ENCODE results near the gene STRA8.

The STRA8 gene

DNA sequence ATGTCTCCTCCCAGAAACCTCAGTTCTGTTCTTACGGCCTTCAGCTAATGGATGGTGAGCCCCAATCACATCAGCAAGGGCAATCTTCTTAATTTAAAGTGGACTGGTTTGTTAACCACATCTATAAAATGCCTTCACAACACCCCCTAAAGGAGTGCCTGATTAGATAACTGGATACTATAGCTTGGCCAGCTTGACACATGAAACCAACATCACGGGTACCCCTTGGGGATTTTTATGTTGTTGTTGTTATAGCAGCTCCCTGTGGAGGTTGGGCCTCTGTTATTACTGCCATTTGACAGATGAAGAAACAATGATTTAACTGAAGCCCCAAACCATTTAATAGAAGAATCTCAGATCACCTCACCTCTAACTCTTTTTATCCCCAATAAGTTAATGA, 26.8 kb downstream of the STRA8 start:
- Histone ChIP-seq H3K4me1 (ENCODE audit: low read depth, poor library complexity, severe bottlenecking) (no peaks in the 10 kb centered on the region), H3K27ac (no peak overlapping the region), H2AFZ (ENCODE audit: low read depth) (no peak overlapping the region), H3K79me2 (ENCODE audit: insufficient read depth, low read depth) (no peaks in the 10 kb centered on the region), H3K9ac (no peak overlapping the region), H3K4me3 (IDR thresholded peaks at IDR 0.05; ENCODE audit: insufficient read depth, low read depth, low read length) (no peak overlapping the region), H3K27me3 (ENCODE audit: insufficient read depth, low read depth) (no peaks in the 10 kb centered on the region), H3K36me3 (ENCODE audit: insufficient read depth) (no peaks in the 10 kb centered on the region), H3K4me2 (no peak overlapping the region), H4K20me1 (ENCODE audit: insufficient read depth) (no peaks in the 10 kb centered on the region)
- TF ChIP-seq, protein P1, sequence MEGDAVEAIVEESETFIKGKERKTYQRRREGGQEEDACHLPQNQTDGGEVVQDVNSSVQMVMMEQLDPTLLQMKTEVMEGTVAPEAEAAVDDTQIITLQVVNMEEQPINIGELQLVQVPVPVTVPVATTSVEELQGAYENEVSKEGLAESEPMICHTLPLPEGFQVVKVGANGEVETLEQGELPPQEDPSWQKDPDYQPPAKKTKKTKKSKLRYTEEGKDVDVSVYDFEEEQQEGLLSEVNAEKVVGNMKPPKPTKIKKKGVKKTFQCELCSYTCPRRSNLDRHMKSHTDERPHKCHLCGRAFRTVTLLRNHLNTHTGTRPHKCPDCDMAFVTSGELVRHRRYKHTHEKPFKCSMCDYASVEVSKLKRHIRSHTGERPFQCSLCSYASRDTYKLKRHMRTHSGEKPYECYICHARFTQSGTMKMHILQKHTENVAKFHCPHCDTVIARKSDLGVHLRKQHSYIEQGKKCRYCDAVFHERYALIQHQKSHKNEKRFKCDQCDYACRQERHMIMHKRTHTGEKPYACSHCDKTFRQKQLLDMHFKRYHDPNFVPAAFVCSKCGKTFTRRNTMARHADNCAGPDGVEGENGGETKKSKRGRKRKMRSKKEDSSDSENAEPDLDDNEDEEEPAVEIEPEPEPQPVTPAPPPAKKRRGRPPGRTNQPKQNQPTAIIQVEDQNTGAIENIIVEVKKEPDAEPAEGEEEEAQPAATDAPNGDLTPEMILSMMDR (conservative IDR thresholded peaks at IDR 0.05; ENCODE audit: low read depth, low read length), result no peak

DNA sequence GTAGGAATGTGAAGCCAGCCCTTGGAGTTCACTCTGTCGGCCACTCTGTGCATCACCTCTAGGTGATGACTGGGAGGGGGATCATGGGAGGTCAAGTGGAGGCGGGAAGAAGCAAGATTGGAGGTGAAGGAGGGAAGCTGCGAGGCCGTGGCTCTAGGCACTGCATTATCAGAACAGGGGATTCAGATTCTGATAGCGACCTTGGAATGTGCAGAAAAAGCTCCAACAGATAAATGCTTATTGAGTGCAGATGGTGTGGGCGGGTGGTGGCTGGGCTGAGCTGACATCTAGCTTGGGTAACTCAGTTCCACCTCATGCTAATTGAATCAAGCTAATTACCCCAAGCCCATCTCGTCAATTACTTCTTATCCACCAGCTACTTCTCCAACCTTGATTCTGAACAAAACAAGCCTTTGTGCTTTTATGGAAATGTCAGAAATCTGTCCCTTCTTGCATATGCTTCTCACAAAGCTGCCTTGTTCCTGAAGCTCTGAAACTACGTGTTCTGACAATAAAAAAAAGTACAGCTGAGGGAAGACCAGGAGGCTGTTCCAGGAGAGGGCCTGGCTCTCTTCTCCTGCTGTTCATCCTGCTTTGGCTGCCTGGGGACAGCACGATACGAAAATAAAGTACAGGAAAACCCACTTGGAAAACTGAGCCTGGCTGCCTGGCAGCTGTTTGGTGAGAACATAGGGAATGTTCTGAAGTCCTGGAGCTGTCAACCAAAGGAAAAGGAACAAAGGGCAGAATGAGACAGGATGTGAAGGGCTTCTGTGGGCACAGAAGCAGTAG, 27.5 kb downstream of the STRA8 start:
- H3K4me1 ChIP-seq (ENCODE audit: low read depth, poor library complexity, severe bottlenecking), result no peaks in the 10 kb centered on the region
- H3K27me3 ChIP-seq (ENCODE audit: insufficient read depth, low read depth), result no peaks in the 10 kb centered on the region
- H3K4me3 ChIP-seq (IDR thresholded peaks at IDR 0.05; ENCODE audit: insufficient read depth, low read depth, low read length), result no peak overlapping the region
- H3K79me2 ChIP-seq (ENCODE audit: insufficient read depth, low read depth), result no peaks in the 10 kb centered on the region
- TF ChIP-seq, protein P1 (conservative IDR thresholded peaks at IDR 0.05; ENCODE audit: low read depth, low read length), result no peak
- H3K4me2 ChIP-seq, result no peak overlapping the region
- H2AFZ ChIP-seq (ENCODE audit: low read depth), result no peak overlapping the region
- no peak overlapping the region for H3K27ac ChIP-seq
- no peaks in the 10 kb centered on the region for H4K20me1 ChIP-seq (ENCODE audit: insufficient read depth)
- no peak overlapping the region for H3K9ac ChIP-seq
- no peaks in the 10 kb centered on the region for H3K36me3 ChIP-seq (ENCODE audit: insufficient read depth)

DNA sequence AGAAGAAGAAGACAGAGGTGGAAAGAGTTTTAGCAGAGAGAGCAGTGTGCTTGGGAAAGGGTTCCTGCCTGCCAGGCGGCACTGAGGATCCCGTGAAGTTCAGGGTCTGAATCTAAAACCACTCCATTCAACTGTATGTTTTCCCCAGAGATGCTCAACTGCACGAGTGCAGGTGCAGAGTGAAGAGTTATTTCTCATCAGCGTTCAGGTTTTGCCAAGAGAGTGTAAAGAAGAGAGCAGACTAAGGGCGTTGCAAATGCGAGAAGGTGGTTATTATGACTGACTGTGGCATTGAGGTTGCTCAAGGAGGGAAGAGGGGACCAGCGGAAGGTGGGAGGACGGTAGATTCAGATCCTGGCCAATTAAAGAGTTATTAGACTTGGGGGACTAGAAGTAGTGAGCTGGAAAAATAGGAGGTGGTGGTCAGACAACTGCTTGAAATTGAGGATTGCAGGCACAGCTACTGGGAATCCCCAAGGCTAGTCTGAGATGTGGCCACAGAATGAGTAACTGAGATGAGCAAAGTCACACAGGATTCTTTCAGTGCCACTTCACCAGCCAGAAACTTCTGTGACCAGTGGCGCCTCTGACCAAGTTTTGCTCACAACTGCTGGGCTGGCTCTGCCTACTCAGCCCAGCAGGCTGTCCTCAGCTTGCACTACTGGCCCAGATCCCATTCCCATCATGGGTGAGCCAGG, 29.1 kb downstream of the STRA8 start:
- TF ChIP-seq, protein P1 (conservative IDR thresholded peaks at IDR 0.05; ENCODE audit: low read depth, low read length), result no peak
- no peak overlapping the region for H3K9ac ChIP-seq
- H2AFZ ChIP-seq (ENCODE audit: low read depth), result no peak overlapping the region
- H3K27me3 ChIP-seq (ENCODE audit: insufficient read depth, low read depth), result no peaks in the 10 kb centered on the region
- no peaks in the 10 kb centered on the region for H3K36me3 ChIP-seq (ENCODE audit: insufficient read depth)
- H3K4me2 ChIP-seq, result no peak overlapping the region
- no peak overlapping the region for H3K4me3 ChIP-seq (IDR thresholded peaks at IDR 0.05; ENCODE audit: insufficient read depth, low read depth, low read length)
- no peaks in the 10 kb centered on the region for H3K79me2 ChIP-seq (ENCODE audit: insufficient read depth, low read depth)
- H3K27ac ChIP-seq, result no peak overlapping the region
- H4K20me1 ChIP-seq (ENCODE audit: insufficient read depth), result no peaks in the 10 kb centered on the region
- no peaks in the 10 kb centered on the region for H3K4me1 ChIP-seq (ENCODE audit: low read depth, poor library complexity, severe bottlenecking)

DNA sequence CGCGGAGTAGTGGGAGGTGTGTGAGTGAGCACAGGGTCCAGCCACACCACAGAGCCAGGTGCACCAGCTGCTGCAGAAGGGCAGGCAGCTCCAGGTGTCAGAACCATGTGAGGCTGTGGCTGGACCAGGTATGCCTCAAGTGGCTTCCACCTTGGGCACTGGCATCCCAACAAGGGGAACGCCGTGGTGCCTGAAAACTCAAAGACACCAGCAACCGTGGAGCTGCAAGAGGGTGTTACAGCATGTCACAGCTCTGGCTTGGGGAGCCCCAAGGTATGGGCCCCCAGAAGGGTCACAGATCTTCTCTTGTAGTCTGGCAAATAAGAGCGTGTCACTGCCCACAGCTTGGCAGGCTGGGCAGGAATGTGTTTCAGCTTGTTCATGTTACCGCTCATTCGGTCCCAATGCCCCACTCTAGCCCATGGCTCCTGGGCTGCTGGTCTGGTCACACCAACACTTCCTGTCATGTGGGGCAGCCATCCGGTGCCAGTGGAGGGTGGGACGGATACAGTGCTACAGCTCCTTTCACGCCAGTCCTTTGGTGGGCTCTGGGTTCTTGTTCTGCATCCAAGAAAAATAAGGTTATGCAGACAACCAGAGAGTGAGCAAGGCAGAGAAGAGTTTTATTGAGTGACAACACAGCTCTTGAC, 29.8 kb downstream of the STRA8 start:
- no peak overlapping the region for H2AFZ ChIP-seq (ENCODE audit: low read depth)
- no peak overlapping the region for H3K4me2 ChIP-seq
- no peak overlapping the region for H3K9ac ChIP-seq
- no peak overlapping the region for H3K27ac ChIP-seq
- H3K4me1 ChIP-seq (ENCODE audit: low read depth, poor library complexity, severe bottlenecking), result no peaks in the 10 kb centered on the region
- H4K20me1 ChIP-seq (ENCODE audit: insufficient read depth), result no peaks in the 10 kb centered on the region
- no peaks in the 10 kb centered on the region for H3K27me3 ChIP-seq (ENCODE audit: insufficient read depth, low read depth)
- no peaks in the 10 kb centered on the region for H3K79me2 ChIP-seq (ENCODE audit: insufficient read depth, low read depth)
- TF ChIP-seq, protein P1 (conservative IDR thresholded peaks at IDR 0.05; ENCODE audit: low read depth, low read length), result no peak
- H3K36me3 ChIP-seq (ENCODE audit: insufficient read depth), result no peaks in the 10 kb centered on the region
- H3K4me3 ChIP-seq (IDR thresholded peaks at IDR 0.05; ENCODE audit: insufficient read depth, low read depth, low read length), result no peak overlapping the region
